ENCODE results near the gene PPP5C. TPM values are rescaled to one million over a fixed set of nuclear protein-coding genes. Genes with fewer than 3 reads are reported as not detected.
A peak's percentile ranks its signal among the peaks of the same experiment; 100 is the strongest.

The PPP5C gene
- total and polyA plus RNA-seq, 7 donors, result 27.6 to 62.3 (median 43.9) TPM

DNA sequence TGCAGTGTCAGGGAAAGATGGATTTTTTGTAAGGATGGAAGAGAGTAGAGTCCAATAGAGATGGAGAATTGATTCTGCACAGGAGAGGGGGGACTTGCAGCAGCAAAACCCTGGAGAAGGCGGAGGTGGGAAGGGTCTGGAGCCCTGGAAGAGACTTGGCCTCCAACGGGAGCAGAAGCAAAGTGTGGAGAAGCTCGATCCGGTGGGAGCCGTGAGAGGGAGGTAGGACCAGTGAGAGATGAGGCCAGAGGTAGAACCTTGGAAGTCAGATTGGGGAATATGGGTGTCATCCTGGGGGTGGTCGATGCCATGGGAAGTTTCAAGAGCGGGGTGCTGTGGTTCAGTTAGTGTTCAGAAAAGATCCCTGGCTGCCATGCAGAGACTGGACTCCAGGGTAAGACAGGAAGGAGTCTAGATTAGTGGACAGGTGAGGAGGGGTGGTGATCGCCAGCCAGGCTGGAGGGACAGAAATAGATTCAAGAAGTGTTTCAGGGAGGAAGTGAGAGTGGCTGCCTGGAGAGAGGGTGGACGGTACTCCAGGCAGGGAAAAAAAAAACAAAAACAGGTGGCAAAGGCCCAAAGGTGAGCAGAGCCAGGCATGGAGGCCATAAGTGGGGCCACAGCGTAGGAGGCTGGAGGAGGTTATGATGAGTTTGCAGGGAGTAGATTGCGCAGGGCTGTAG is 2.6 kb downstream of the PPP5C start:
- no peaks in the 10 kb centered on the region for H3K9me3 ChIP-seq
- no peak for TF ChIP-seq EP300 (IDR thresholded peaks at IDR 0.05)
- TF ChIP-seq POLR2AphosphoS5 (IDR thresholded peaks at IDR 0.05), result no peak
- TF ChIP-seq, protein P1, sequence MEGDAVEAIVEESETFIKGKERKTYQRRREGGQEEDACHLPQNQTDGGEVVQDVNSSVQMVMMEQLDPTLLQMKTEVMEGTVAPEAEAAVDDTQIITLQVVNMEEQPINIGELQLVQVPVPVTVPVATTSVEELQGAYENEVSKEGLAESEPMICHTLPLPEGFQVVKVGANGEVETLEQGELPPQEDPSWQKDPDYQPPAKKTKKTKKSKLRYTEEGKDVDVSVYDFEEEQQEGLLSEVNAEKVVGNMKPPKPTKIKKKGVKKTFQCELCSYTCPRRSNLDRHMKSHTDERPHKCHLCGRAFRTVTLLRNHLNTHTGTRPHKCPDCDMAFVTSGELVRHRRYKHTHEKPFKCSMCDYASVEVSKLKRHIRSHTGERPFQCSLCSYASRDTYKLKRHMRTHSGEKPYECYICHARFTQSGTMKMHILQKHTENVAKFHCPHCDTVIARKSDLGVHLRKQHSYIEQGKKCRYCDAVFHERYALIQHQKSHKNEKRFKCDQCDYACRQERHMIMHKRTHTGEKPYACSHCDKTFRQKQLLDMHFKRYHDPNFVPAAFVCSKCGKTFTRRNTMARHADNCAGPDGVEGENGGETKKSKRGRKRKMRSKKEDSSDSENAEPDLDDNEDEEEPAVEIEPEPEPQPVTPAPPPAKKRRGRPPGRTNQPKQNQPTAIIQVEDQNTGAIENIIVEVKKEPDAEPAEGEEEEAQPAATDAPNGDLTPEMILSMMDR (IDR thresholded peaks at IDR 0.05), result no peak
- TF ChIP-seq POLR2A (IDR thresholded peaks at IDR 0.05), result no peak
- H3K27me3 ChIP-seq, result no peaks in the 10 kb centered on the region
- peak overlapping the region; percentile 39 to 68 (median 54) for H3K27ac ChIP-seq
- peaks cover 0 to 58% (median 55%) of the 10 kb centered on the region in 4 donors for H3K4me1 ChIP-seq
- intact Hi-C loops (cut with DNase I), result no loop called here
- WGBS, 2 donors, result 78 to 80% methylated on average over 11 of the region's 11 CpGs
- no peak for DNase-seq
- H3K4me3 ChIP-seq, result no peak overlapping the region
- H3K36me3 ChIP-seq, result peaks cover 9 to 12% (median 10%) of the 10 kb centered on the region in 4 donors

DNA sequence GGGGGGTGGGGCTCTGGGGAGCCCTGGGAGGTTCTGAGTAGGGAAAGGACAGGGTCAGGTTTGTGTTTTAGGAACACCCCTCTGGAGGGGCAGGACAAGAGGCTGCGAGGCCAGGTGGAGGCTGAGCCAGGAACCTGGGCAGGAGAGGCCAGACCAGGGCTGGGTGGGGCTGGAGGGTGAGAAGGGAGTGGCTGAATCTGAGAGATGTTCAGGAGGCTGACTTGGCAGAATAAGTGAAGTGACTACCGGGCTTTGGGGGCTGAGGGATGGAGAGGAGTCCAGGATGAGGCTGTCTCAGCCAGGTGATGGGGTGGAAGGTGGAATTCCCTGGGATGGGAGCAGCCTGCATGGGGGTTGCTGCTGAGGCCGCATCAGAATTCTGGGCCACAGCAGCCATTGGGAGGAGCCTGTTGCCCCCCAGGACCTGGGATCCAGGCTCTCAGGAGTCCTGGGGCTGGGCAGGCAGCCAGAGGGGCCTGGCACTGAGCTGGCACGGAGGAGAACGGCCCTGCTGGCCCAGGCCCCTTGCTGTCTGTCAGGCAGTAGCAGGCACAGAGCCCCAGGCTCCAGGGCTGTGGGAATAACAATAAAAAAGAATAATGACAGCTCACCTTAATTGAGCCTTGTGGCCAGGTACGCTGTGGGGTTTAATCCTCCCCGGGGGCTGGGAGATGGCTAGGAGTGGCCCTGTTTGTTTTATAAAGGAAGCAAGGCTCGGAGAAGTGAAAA is 3.3 kb downstream of the PPP5C start:
- peaks cover 9 to 20% (median 17%) of the 10 kb centered on the region in 4 donors for H3K36me3 ChIP-seq
- intact Hi-C loops (cut with DNase I), result no loop called here
- no peaks in the 10 kb centered on the region for H3K9me3 ChIP-seq
- DNase-seq, result no peak
- H3K4me1 ChIP-seq, result peaks cover 0 to 58% (median 55%) of the 10 kb centered on the region in 4 donors
- H3K4me3 ChIP-seq, result no peak overlapping the region
- H3K27ac ChIP-seq, result peak overlapping the region; percentile 39 to 68 (median 66)
- no peak for TF ChIP-seq POLR2A (IDR thresholded peaks at IDR 0.05)
- no peak for TF ChIP-seq POLR2AphosphoS5 (IDR thresholded peaks at IDR 0.05)
- TF ChIP-seq EP300 (IDR thresholded peaks at IDR 0.05), result no peak
- TF ChIP-seq, protein P1 (IDR thresholded peaks at IDR 0.05), result no peak
- H3K27me3 ChIP-seq, result no peaks in the 10 kb centered on the region
- 15 to 34% methylated on average over 8 of the region's 8 CpGs for WGBS, 2 donors

DNA sequence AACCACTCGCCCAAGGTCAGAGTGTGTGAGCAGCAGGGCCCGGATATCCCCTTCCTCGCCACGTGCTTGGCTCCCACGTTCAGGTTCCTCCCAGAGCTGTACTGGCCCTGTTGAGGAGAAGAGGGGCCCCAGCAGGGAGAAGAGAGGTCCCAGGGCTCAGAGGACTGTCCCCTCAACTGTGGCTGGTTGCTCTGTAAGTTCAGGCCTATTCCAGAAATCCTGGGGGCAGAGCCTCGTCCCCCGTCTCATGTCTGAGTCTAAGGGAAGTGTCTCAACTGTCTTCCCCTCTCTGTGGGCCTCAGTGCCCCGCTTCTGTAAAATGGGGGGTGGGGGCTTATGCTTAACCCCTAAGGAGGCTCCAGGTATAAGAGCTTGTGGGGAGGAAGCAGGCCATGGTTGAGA is 3.9 kb downstream of the PPP5C start:
- H3K27me3 ChIP-seq, result no peaks in the 10 kb centered on the region
- TF ChIP-seq POLR2AphosphoS5 (IDR thresholded peaks at IDR 0.05) (no peak), EP300 (IDR thresholded peaks at IDR 0.05) (no peak), POLR2A (IDR thresholded peaks at IDR 0.05) (no peak)
- TF ChIP-seq, protein P1 (IDR thresholded peaks at IDR 0.05), result no peak
- peak overlapping the region; percentile 39 to 68 (median 66) for H3K27ac ChIP-seq
- peaks cover 9 to 25% (median 21%) of the 10 kb centered on the region in 4 donors for H3K36me3 ChIP-seq
- no peaks in the 10 kb centered on the region for H3K9me3 ChIP-seq
- DNase-seq, result no peak
- H3K4me3 ChIP-seq, result no peak overlapping the region
- intact Hi-C loops (cut with DNase I), result no loop called here
- WGBS, 2 donors, result 23 to 27% methylated on average over 8 of the region's 8 CpGs
- H3K4me1 ChIP-seq, result peaks cover 0 to 58% (median 55%) of the 10 kb centered on the region in 4 donors

DNA sequence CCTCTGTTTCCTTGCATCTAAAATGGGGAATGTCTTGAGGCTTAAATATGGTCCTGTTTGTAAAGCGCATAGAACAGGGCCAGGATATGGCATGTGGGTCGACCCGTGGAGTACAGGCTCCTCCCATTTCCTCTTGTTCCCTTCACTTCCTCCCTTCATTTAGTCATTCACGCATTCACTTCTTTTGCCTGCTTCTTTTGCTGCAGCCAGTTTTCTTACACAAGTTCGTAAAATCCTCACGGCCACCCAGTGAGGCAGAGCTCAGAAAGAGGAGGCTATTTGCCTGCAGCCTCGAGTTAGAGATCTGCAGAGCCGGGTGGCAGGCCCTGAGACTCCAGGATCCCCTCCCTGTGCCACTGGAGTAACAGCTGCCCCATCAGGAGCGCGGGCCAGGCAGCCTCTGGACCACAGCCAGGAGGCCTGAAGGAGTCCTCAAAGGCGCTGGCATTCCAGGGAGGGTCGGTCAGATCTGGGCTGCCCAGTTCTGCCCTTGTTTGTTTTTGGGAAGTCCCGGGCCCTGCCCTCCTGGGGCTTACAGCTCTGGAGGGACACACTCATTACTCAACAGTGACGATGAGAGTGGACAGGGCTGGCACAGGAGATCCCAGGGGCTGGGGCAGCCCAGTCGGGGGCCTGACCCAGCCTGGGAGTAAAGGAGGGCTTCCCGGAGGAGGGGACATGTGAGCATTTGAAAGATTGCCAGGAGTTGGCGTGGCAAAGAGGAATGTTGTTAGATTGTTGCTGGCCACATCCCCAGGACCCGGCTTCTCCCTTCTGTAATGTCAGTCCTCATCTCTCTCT is 4.6 kb downstream of the PPP5C start:
- peaks cover 0 to 54% (median 50%) of the 10 kb centered on the region in 4 donors for H3K4me1 ChIP-seq
- no peaks in the 10 kb centered on the region for H3K9me3 ChIP-seq
- intact Hi-C loops (cut with DNase I), result no loop called here
- H3K4me3 ChIP-seq, result no peak overlapping the region
- peaks cover 9 to 32% (median 26%) of the 10 kb centered on the region in 4 donors for H3K36me3 ChIP-seq
- H3K27me3 ChIP-seq, result no peaks in the 10 kb centered on the region
- peak overlapping the region; percentile 39 to 68 (median 66) for H3K27ac ChIP-seq
- TF ChIP-seq POLR2A (IDR thresholded peaks at IDR 0.05) (no peak), EP300 (IDR thresholded peaks at IDR 0.05) (no peak), POLR2AphosphoS5 (IDR thresholded peaks at IDR 0.05) (no peak)
- TF ChIP-seq, protein P1 (IDR thresholded peaks at IDR 0.05), result no peak
- WGBS, 2 donors, result 34 to 43% methylated on average over 18 of the region's 18 CpGs
- peak; percentile 79 for DNase-seq
